Stomach smooth muscle (tissue), 2 donors: ENCODE data around the gene UBL7.

ENCODE experiments used
- H3K27ac ChIP-seq: one replicate; pipeline ENCODE4 v1.7.0; 2013; ENCODE audit warnings: mild to moderate bottlenecking, low read length, inconsistent platforms
- H3K27me3 ChIP-seq, 2 donors: one replicate each; pipeline ENCODE4 v1.7.0; 2013; ENCODE audit warnings: low read length in 2 of 2; ENCODE audit not compliant: insufficient read depth in 2 of 2, control insufficient read depth in 1 of 2
- H3K36me3 ChIP-seq, 2 donors: one replicate each; pipeline ENCODE4 v1.7.0; 2013; ENCODE audit warnings: low read length in 2 of 2; ENCODE audit not compliant: control insufficient read depth in 2 of 2, insufficient read depth in 2 of 2
- H3K4me1 ChIP-seq: one replicate; pipeline ENCODE4 v1.7.0; 2013; ENCODE audit warnings: low read length; ENCODE audit not compliant: control insufficient read depth, insufficient read depth
- H3K4me3 ChIP-seq, 2 donors: one replicate each; pipeline ENCODE4 v1.7.0; 2013; ENCODE audit warnings: low read length in 2 of 2
- H3K9ac ChIP-seq, 2 donors: one replicate each; pipeline ENCODE4 v1.7.0; 2013; ENCODE audit warnings: low read length in 2 of 2, mild to moderate bottlenecking in 1 of 2
- H3K9me3 ChIP-seq, 2 donors: one replicate each; pipeline ENCODE4 v1.7.0; 2013; ENCODE audit warnings: low read length in 2 of 2; ENCODE audit not compliant: control insufficient read depth in 2 of 2
- donor health status: healthy.
- donor health status: Pancreatic carcinoma.

The UBL7 gene

DNA sequence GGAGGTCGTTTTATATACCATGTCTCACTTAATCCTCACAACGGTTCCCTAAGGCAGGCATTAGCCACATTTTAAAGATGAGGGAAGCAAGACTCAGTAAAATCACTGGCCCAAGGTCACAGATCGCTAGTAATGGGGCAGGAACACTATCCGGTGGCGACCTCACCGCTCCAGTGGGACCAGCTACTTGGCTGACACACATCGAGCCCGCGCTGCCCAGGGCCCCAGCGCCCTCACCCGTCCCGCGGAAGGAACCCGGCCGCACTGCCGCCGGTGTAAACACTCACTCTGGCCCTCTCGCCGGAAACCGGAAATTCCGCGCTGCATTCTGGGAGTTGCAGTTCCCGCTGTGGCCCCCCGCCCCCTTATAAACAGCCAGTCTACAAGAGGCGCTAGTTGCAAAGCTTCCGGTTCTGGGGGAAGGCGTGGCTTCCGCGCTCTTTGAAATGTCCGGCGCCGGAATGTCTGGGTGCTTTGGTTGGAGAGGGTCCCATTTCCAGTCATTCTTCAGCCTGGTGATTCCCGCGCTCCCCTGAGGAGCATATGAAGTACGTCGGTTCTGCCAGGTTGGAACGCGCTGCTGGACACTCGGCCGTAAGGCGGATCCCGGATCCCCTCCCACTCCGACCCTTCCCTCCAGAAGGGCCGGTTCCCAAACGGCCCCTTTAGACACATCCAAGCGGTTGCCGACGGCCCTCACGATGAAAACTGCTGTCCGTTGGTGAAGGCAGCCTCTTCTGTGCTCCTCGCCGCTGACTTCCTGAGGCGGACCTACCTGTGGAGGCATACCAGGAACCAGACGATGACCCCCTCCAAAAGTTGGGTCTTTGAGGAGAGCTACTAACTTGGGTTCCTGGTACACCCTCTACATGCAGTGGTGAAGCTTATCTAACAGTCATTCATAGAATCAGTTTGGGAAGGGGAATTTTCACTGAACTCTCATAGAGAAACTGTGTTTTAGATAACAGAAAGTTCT is at the start of gene UBL7:
TSS of gene UBL7 (minus strand) at position 290 of the 976 bp plus-strand sequence. CDS start 2,293 bp downstream, outside the sequence.
- Histone ChIP-seq H3K27ac (peak within 1 kb of the TSS; percentile 85), H3K27me3 (no peaks in the 10 kb centered on the region), H3K4me1 (peaks cover 14% of the 10 kb centered on the region), H3K9me3 (no peaks in the 10 kb centered on the region), H3K36me3 (peaks cover 0 to 6% of the 10 kb centered on the region in 2 donors), H3K4me3 (peak within 1 kb of the TSS; percentile 94 to 97), H3K9ac (peak within 1 kb of the TSS; percentile 94 to 99)

DNA sequence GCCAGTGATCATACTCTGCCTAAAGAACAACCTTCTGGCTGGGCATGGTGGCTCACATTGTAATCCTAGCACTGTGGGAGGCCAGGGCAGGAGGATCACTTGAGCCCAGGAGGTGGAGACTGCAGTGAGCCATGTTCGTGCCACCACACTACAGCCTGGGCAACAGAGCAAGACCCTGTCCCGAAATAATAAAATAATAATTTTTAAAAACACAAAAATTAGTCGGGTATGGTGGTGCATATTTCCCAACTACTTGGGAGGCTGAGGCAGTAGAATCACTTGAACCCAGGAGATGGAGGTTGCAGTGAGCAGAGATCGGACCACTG is 45.5 kb upstream of the UBL7 start:
- Histone ChIP-seq H3K9ac (no peak overlapping the region), H3K9me3 (no peaks in the 10 kb centered on the region), H3K4me1 (no peaks in the 10 kb centered on the region), H3K27me3 (no peaks in the 10 kb centered on the region), H3K36me3 (no peaks in the 10 kb centered on the region), H3K4me3 (no peak overlapping the region), H3K27ac (no peak overlapping the region)

DNA sequence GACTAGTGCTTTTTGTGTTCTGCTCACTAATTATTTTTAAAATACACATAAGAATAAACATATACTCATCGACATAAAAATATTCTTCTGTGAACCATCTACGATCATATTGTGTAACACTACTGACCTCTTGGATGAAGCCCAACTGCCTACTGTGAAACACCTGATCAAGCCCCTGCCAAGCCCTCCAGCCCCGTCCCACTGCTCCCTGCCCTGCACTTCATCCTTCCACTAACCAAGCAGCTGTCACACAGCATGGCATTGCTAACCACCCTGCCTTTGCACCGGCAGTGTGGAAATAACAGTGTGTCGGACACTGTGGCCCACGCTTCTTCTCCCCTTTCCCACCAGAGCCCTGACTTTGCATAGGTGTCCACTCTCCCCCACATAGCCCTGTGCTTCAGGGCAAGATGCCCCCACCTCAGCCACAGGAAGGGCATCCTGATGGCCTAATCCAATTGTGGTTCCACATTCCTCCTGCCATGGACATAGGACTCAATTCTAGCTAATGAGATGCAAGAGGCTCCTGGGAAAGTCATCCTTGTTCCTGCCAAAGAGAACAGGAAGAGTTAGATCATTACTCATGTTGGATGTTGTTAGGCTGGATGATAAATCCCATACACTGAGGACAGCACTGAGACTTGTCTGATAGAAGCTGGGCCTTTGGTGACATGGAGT is 45.0 kb upstream of the UBL7 start:
- no peak overlapping the region for H3K27ac ChIP-seq
- H3K4me1 ChIP-seq = no peaks in the 10 kb centered on the region
- no peak overlapping the region for H3K4me3 ChIP-seq
- no peak overlapping the region for H3K9ac ChIP-seq
- no peaks in the 10 kb centered on the region for H3K9me3 ChIP-seq
- H3K27me3 ChIP-seq = no peaks in the 10 kb centered on the region
- H3K36me3 ChIP-seq = no peaks in the 10 kb centered on the region

DNA sequence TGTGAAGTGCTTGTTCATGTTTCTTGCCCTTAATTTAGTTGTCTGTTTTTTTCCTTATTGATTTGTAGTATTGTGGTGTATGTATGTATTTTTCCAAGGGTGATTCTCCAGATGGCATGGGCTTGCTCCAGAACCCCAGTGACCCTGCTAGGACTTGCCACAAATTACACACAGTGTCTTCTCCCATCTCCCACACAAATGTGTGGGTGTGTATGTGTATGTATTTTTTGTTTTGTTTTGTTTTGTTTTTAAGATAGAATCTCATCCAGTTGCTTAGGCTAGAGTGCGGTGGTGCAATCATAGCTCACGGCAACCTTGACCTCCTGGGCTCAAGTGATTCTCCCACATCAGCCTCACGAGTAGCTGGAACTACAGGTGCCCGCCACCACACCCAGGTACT is 43.9 kb upstream of the UBL7 start:
- no peaks in the 10 kb centered on the region for H3K9me3 ChIP-seq

DNA sequence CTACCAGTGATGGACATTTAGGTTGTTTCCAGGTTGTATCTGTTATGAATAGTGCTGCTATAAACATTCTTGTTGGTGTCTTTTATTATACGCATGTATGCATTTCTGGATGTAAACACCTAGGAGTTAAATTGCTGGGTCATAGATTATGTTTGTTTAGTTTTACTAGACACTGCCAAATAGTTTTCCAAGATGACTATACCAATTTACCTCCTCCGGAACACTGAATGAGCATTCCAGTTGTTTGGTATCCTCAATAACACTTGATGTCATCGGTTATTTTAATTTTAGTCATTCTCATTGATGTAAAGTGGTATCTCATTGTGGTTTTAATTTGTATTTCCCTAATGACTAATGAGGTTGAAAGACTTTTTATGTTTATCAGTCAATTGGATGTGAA is 43.5 kb upstream of the UBL7 start:
- Histone ChIP-seq H3K9ac (no peak overlapping the region), H3K4me1 (no peaks in the 10 kb centered on the region), H3K36me3 (no peaks in the 10 kb centered on the region), H3K9me3 (no peaks in the 10 kb centered on the region), H3K4me3 (no peak overlapping the region), H3K27ac (no peak overlapping the region), H3K27me3 (no peaks in the 10 kb centered on the region)

More for the DNA sequence above, 43.9 kb upstream of the UBL7 start:
- H3K4me3 ChIP-seq = no peak overlapping the region
- H3K27ac ChIP-seq = no peak overlapping the region
- H3K4me1 ChIP-seq = no peaks in the 10 kb centered on the region
- no peaks in the 10 kb centered on the region for H3K36me3 ChIP-seq
- no peak overlapping the region for H3K9ac ChIP-seq
- no peaks in the 10 kb centered on the region for H3K27me3 ChIP-seq

- no peak overlapping the region for H3K9ac ChIP-seq
- no peaks in the 10 kb centered on the region for H3K27me3 ChIP-seq
- no peak overlapping the region for H3K4me3 ChIP-seq
- no peak overlapping the region for H3K27ac ChIP-seq
- H3K4me1 ChIP-seq = no peaks in the 10 kb centered on the region
- no peaks in the 10 kb centered on the region for H3K9me3 ChIP-seq
- H3K36me3 ChIP-seq = no peaks in the 10 kb centered on the region
These were observed 41.3 kb upstream of the UBL7 start for GRCh38 chr15:74502301-74502700.

DNA sequence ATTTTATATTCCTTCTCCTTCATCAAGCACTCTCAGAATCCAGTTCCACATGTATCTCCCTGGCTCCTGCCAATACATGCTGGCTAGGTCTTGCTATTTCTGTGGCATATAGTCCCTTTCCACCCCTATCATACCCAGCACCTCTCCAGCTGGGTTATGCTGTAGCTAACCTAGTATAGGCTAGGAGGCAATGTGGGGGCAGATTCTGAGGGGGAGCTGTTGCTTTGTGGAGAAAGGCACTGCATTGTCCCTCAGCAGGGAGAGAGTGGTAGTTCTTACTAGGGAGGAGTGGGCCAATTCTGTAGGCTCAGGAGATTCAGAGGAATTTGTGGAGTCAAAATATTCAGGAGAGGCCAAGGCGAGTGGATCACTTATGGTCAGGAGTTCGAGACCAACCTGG is 39.4 kb upstream of the UBL7 start:
- Histone ChIP-seq H3K27ac (no peak overlapping the region), H3K9ac (no peak overlapping the region), H3K4me3 (no peak overlapping the region), H3K36me3 (no peaks in the 10 kb centered on the region), H3K4me1 (no peaks in the 10 kb centered on the region), H3K9me3 (no peaks in the 10 kb centered on the region), H3K27me3 (no peaks in the 10 kb centered on the region)

DNA sequence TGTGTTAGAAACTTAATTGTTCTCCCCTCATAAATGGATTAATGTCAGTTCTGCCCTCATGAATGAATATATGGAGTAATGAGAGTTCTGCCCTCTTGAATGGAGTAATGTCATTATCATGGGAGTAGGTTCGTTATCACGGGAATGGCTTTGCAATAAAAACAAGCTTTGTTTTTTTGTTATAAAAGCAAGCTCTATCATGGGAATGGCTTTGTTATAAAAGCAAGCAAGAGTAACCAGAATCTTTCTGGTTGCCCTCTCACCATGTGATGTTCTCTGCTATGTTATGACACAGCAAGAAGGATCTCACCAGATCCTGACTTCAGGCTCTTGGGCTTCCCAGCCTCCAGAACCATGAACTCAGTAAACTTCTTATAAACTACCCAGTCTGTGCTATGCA is 38.4 kb upstream of the UBL7 start:
- no peaks in the 10 kb centered on the region for H3K4me1 ChIP-seq
- no peak overlapping the region for H3K9ac ChIP-seq
- H3K36me3 ChIP-seq = no peaks in the 10 kb centered on the region
- no peak overlapping the region for H3K4me3 ChIP-seq
- H3K9me3 ChIP-seq = no peaks in the 10 kb centered on the region
- H3K27me3 ChIP-seq = no peaks in the 10 kb centered on the region
- H3K27ac ChIP-seq = no peak overlapping the region

- Histone ChIP-seq H3K27ac (no peak overlapping the region), H3K27me3 (no peaks in the 10 kb centered on the region), H3K9ac (no peak overlapping the region), H3K9me3 (no peaks in the 10 kb centered on the region), H3K4me3 (no peak overlapping the region), H3K4me1 (no peaks in the 10 kb centered on the region), H3K36me3 (no peaks in the 10 kb centered on the region)
These were observed 36.6 kb upstream of the UBL7 start for GRCh38 chr15:74497584-74497983.

- Histone ChIP-seq H3K27me3 (no peaks in the 10 kb centered on the region), H3K9me3 (no peaks in the 10 kb centered on the region), H3K36me3 (no peaks in the 10 kb centered on the region), H3K9ac (no peak overlapping the region), H3K4me3 (no peak overlapping the region), H3K27ac (no peak overlapping the region), H3K4me1 (no peaks in the 10 kb centered on the region)
These were observed 35.7 kb upstream of the UBL7 start for GRCh38 chr15:74496648-74497047.

- peaks cover 2% of the 10 kb centered on the region for H3K4me1 ChIP-seq
- no peaks in the 10 kb centered on the region for H3K27me3 ChIP-seq
- no peak overlapping the region for H3K27ac ChIP-seq
- H3K4me3 ChIP-seq = no peak overlapping the region
- no peak overlapping the region for H3K9ac ChIP-seq
- H3K9me3 ChIP-seq = no peaks in the 10 kb centered on the region
- no peaks in the 10 kb centered on the region for H3K36me3 ChIP-seq
These were observed 29.4 kb upstream of the UBL7 start for GRCh38 chr15:74490339-74490689.
